Urinary bladder (tissue), 4 donors: ENCODE results near the gene ROR1. TPM values are rescaled to one million over a fixed set of nuclear protein-coding genes. Genes with fewer than 3 reads are reported as not detected.

ENCODE experiments used
- DNase-seq: peaks from one replicate; pipeline ENCODE4 v3.0.0-alpha.2; 2015; ENCODE audit errors: extremely low spot score
- H3K27ac ChIP-seq: one replicate; pipeline ENCODE4 v1.5.1; 2013; ENCODE audit warnings: low read depth, mild to moderate bottlenecking, moderate library complexity
- H3K36me3 ChIP-seq: one replicate; pipeline ENCODE4 v1.6.1; 2013; ENCODE audit warnings: mild to moderate bottlenecking, moderate library complexity; ENCODE audit not compliant: insufficient read depth
- H3K4me1 ChIP-seq: one replicate; pipeline ENCODE4 v1.6.1; 2013; ENCODE audit warnings: mild to moderate bottlenecking, moderate library complexity; ENCODE audit not compliant: insufficient read depth
- H3K4me3 ChIP-seq: one replicate; pipeline ENCODE4 v1.5.1; 2013; ENCODE audit warnings: low read depth, low read length
- WGBS: extraction: QIAGEN DNeasy Blood & Tissue Kit; methylation state at CpG from one replicate; pipeline ENCODE4 v1.1.7; 2013; 5-methylcytosine and 5-hydroxymethylcytosine counted together
- polyA plus RNA-seq: library from polyadenylated mRNA; stranded (reverse); fragments of 200-250 nt; gene quantifications from one replicate; pipeline ENCODE4 v1.2.3, GENCODE V29; 2013
- total RNA-seq: library from RNA; depleted of rRNA; stranded (reverse); fragments of >200 nt; gene quantifications from one replicate; pipeline ENCODE4 v1.2.3, GENCODE V29; 2014
- donor health status: healthy with polysubstance abuse.
- donor health status: healthy.

ROR1 gene
- total and polyA plus RNA-seq, 2 donors, result 5.9 to 33.2 TPM

DNA sequence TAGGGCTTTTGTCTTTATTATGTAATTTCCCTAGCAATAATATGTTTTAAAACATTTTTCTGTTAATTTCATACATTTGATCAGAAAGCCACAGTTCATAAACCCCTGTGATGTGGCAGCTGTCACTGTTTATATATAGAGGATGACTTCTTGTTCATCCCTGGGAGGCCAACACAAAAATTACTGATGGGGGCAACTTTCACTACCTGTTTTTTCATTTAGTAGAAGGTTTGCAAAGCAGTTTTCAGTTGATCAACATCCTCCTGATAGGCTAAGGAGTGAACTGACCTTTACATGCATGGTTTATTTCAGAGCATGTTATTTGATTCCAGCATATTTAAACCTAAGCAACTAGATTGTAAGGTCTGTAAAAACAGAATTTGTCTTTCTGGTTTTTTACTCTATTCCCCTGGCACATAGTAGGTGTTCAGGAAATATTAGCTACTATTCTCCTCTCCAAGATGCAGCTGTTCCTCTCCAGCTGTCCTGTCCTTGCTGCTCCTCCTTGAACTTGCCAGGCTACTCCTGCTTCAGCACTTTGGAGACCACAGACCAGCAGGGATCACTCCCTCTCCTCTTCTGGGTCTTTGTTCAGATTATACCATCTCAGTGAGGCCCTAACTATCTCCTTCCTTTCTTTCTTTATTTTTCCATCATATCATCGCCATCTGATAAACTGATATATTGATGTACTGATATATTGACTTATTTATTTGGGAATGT, 54.7 kb downstream of the ROR1 start:
- Histone ChIP-seq H3K27ac (no peak overlapping the region), H3K36me3 (no peaks in the 10 kb centered on the region), H3K4me1 (no peaks in the 10 kb centered on the region), H3K4me3 (no peak overlapping the region)
- WGBS, result 100% methylated on average over 1 of the region's 1 CpG
- DNase-seq, result no peak

DNA sequence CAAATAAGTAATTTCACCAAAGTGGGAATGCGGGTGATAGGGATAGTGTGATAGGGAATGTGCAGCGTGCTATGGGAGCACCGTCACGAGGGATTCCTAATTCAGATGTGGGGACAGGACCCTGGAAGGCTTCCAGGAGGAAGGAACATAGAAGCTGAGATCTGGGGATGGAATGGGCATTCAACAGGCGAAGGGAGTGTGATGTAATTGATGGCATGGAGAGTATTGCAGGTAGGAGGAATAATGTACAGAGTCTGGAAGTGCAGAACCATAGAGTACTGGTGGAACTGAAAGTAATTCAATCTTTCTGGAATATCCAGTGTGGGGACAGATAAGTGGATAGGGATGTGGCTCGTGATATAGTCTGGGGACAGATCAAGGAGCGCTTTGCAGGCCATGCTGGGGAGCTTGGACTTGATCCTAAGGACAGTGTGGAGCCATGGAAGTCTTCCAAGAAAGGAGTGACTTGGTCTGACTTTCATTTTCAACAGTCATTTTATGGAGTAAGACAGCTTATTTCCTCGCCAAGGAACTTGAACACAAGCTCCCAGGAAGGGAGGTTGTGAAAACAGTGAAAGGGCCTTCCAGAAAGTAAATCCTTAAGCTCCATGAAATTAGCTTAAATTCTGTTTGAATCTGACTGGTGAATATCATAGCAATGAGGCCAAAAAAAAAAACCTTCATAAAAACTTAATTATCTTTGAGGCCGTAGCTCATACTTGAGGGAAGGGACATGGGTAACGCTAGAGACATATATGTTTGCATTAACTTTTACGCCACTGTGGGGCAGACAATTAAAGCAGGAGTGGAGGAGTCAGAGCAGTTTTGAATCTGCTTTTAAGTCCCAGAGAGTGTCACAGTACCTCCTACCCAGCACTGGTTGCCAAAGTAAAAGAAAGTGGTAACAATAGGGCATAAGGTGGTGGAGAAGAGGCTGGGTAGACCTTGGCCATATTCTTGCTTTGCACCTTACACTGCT, 55.8 kb downstream of the ROR1 start:
- WGBS, result 64% methylated on average over 11 of the region's 11 CpGs
- no peak for DNase-seq
- H3K36me3 ChIP-seq, result no peaks in the 10 kb centered on the region
- no peak overlapping the region for H3K4me3 ChIP-seq
- no peak overlapping the region for H3K27ac ChIP-seq
- no peaks in the 10 kb centered on the region for H3K4me1 ChIP-seq

DNA sequence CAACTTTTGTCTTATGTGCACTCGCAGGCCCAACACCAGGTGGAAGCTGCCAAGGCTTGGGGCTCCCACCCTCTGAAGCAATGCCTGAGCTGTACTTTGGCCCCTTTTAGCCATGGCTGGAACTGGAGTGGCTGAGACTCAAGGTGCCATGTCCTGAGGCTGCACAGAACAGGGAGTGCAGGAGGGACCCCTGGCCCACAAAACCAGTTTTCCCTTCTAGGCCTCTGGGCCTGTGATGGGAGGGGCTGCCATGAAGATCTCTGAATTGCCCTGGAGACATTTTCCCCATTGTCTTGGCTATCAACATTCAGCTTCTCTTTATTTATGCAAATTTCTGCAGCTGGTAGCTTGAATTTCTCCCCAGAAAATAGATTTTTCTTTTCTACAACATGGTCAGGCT, 57.6 kb downstream of the ROR1 start:
- no peak for DNase-seq
- Histone ChIP-seq H3K4me1 (no peaks in the 10 kb centered on the region), H3K27ac (no peak overlapping the region), H3K4me3 (no peak overlapping the region), H3K36me3 (no peaks in the 10 kb centered on the region)
- 98% methylated on average over 1 of the region's 1 CpG for whole genome bisulfite sequencing

DNA sequence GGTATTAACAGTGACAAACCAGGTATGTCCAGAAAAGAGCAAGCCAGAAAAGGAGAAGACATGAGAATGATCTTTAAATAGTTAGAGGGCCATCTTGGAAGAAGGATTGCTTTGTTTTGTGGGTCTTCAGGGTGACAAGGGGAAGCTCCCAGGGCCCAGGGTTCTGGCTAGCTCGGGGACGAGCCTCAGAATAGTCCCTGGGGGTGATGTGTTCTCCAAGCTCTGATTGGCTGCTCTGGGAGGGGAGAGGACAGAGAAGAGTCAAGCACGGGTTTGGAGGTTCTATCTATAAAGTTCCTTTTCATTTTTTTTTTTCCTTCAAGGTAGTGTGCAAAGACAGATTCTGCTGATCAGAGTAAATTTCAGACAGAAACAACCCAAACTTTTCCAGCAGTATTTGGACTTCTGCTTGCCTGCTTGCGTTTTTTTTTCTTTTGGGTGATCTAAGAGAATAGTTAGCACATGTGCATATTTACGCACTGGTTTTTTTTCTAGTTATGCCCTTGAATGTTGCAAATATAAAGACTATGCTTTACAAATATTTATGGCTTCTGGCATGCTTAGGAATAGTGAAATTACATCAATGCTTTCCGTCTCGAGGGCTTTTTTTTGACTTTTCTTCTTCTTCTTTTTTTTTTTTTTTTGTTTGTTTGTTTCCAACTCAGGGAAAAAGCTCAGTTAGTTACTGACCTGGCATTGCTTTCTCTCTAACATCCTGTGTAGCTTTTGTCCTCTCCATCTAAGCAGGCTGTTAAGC, 59.7 kb downstream of the ROR1 start:
- no peak for DNase-seq
- WGBS, result 62% methylated on average over 7 of the region's 7 CpGs
- no peak overlapping the region for H3K27ac ChIP-seq
- H3K4me3 ChIP-seq, result no peak overlapping the region
- no peaks in the 10 kb centered on the region for H3K4me1 ChIP-seq
- no peaks in the 10 kb centered on the region for H3K36me3 ChIP-seq

DNA sequence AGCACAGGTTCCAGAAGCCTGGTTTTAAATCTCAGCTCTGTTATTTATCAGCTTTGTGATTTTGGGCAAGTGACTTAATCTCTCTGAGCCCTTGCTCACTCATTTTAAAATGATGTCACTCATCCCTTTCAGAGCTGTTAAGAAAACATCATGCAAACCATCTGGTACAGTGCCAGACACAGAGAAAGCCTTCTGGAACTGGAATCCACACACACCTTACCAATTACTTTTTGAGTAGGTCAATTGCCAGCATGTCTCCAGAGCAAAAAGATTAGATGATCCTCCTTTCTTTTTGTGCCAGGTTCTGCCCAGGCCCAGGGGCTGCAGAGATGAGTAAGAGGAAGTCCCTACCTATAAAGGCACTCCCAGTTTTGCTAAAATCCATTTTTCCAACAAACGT, 61.3 kb downstream of the ROR1 start:
- Histone ChIP-seq H3K4me1 (no peaks in the 10 kb centered on the region), H3K4me3 (no peak overlapping the region), H3K27ac (no peak overlapping the region), H3K36me3 (no peaks in the 10 kb centered on the region)
- WGBS, result 81% methylated on average over 1 of the region's 1 CpG
- no peak for DNase-seq

DNA sequence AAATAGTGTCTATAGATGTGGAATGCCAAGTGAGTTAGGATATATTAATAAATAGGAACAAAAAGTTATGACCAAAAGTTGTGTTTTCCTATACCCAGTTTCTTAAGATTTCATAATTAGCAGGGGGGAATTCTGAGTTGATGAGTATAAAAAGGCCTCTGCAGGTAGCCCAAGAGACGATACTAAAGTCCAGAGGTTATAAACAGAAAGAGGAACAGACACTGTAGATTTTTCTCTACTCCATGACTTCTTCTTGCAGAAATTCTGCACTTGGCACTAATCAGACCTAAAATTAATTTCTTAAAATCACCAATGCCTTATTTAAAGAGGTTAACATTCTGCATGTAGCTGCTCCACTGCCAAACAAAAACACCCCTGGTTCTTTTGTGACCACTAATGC, 62.6 kb downstream of the ROR1 start:
- H3K4me3 ChIP-seq, result no peak overlapping the region
- H3K27ac ChIP-seq, result no peak overlapping the region
- no peaks in the 10 kb centered on the region for H3K4me1 ChIP-seq
- DNase-seq, result no peak
- H3K36me3 ChIP-seq, result no peaks in the 10 kb centered on the region
- WGBS, result 93% methylated on average over 1 of the region's 1 CpG

DNA sequence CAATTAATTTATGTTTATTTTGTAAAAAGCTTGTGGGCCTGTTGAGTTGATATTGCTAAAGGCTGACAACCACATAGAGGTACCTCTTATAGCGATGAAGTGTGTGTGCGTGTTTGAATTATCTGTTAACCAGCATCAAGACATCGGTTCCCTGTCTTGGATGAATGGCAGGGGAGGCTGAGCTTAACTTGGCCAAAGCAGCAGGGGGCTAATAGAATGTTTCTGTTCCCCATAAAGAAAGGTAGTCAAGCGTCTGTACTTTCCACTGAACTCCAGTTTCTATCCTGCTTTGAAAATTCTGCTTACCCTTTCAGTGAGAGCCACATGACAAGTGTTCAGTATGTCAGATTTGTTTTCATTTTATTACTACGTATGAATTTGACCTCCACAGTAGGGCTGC, 63.0 kb downstream of the ROR1 start:
- no peak overlapping the region for H3K4me3 ChIP-seq
- WGBS, result 88% methylated on average over 5 of the region's 5 CpGs
- H3K4me1 ChIP-seq, result no peaks in the 10 kb centered on the region
- DNase-seq, result no peak
- H3K27ac ChIP-seq, result no peak overlapping the region
- H3K36me3 ChIP-seq, result no peaks in the 10 kb centered on the region

DNA sequence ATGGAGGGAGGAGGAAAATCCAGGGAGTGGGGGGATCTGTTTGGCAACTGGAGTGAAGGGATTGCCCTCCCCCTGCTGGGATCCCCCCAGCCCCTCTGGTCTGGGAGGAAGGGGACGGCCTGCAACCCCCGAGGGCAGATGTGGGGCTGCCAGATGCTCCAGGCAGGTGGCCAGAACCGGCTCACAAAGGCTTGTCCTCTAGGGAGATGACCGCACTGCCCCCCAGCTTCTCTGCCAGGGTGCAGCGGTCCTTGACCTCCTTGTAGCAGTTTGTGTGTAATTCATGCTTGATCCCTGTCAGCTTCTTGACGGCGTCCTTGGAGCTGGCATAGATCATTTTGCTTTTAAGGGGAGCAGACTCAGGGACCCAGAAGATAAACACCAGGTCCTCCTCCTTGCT, 69.2 kb downstream of the ROR1 start:
- no peak overlapping the region for H3K4me3 ChIP-seq
- H3K27ac ChIP-seq, result no peak overlapping the region
- H3K4me1 ChIP-seq, result no peaks in the 10 kb centered on the region
- no peaks in the 10 kb centered on the region for H3K36me3 ChIP-seq
- WGBS, result 75% methylated on average over 7 of the region's 7 CpGs
- no peak for DNase-seq

DNA sequence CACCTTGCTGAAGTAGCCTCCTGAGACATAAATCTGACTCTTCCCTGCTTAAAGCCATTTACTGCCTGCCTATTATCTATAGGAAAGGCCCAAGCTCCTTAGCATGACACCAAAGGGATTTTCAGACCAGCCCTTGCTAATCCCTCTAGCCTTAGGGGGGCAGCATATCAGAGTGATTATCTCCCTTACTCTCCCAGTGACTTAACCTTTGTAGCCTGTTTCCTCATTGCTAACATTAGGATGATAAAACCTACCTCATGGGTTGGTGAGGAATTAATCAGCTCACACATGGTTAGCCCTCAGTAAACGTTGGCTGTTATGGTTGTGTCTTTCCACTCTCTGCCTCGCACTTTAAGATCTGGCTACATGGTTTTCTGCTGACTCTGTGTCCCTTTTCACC, 70.1 kb downstream of the ROR1 start:
- 81% methylated on average over 2 of the region's 2 CpGs for WGBS
- H3K27ac ChIP-seq, result no peak overlapping the region
- no peaks in the 10 kb centered on the region for H3K4me1 ChIP-seq
- no peak for DNase-seq
- H3K36me3 ChIP-seq, result no peaks in the 10 kb centered on the region
- no peak overlapping the region for H3K4me3 ChIP-seq

DNA sequence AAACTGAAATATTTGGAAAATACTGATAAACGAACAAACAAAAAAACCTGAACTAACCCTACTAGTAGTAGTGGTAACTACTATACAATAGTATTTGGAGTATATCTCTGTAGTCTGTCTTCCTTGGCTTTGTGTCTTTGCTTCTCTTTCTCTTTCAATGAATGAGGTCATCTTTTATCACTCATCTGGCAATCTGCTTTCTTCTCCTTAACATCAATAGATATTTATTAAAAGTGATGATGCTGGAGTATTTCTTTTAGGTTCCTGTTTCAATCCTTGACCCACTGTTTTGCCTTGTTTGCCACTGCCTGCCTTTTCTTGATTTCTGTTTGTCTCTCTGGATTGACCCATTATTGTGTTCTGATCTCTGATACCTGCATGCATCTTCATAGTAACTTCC, 71.5 kb downstream of the ROR1 start:
- no peak overlapping the region for H3K4me3 ChIP-seq
- no peak for DNase-seq
- WGBS, result 89% methylated on average over 1 of the region's 1 CpG
- H3K27ac ChIP-seq, result no peak overlapping the region
- H3K36me3 ChIP-seq, result no peaks in the 10 kb centered on the region
- no peaks in the 10 kb centered on the region for H3K4me1 ChIP-seq

DNA sequence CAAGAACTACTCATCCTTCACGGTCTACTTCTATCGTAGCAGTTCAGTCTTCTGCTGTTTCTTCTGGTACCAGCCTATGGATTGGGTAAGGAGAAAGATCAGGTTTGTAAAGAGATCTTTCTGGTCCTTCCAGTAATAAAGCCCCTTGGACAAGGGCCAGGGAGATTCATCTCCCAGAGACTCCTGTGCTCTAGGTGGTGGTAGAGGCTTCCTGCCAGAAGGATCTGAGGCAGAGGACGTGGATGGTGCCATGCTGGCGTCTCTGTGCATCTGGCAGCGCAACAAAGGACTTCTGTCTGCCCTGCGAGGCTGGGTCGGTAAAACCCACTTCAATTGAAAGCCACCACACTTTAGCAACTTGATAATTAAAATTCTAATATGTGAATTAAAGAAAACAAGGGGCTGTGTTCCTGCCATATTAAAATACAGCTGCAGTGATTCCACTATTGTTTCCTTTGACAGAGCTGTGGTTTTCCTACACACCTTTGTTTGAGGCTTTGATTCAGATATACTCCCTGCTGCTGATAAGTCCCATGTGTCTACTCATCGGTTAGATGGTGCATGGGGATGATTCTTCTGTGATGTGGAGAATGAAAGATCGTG, 73.6 kb downstream of the ROR1 start:
- no peaks in the 10 kb centered on the region for H3K36me3 ChIP-seq
- no peak overlapping the region for H3K4me3 ChIP-seq
- WGBS, result 94% methylated on average over 9 of the region's 9 CpGs
- DNase-seq, result no peak
- H3K4me1 ChIP-seq, result no peaks in the 10 kb centered on the region
- no peak overlapping the region for H3K27ac ChIP-seq

DNA sequence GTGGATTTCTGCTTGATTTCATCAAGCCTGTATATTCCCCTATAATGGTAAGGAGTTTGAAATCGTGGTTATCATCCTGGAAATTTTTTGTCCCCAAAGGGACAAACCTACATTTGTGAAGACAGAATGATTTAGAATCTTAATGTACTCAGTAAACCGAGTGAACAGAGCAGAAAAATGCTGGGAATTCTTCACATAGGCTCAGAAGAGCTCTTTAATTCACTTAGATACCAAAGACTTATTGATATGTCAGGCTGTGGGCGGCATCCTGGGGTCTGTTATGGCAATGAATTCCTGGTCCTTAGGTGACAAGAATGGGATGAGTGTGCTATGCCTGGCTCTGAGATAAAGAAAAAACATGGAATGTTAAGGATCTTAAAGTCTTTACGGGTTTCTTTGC, 74.9 kb downstream of the ROR1 start:
- Histone ChIP-seq H3K27ac (no peak overlapping the region), H3K4me1 (no peaks in the 10 kb centered on the region), H3K36me3 (no peaks in the 10 kb centered on the region), H3K4me3 (no peak overlapping the region)
- no peak for DNase-seq
- 73% methylated on average over 4 of the region's 4 CpGs for WGBS

DNA sequence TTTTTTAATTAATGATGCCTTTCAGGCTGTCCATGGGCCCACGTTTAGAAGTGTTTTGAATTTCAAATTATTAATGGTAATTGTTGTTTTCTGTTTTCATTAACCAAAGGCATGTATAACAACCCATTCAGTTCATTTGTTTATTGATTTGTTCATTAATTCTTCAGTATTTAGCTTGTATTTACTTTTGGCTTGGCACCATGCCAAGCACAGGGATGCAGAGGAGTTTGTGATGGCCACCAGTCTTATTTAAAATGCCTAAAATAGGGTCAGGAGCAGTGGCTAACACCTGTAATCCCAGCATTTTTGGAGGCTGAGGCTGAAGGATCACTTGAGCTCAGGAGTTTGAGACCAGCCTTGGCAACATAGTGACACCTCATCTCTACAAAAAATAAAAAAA, 75.3 kb downstream of the ROR1 start:
- no peak for DNase-seq
- WGBS, result 78% methylated on average over 1 of the region's 1 CpG
- Histone ChIP-seq H3K36me3 (no peaks in the 10 kb centered on the region), H3K4me1 (no peaks in the 10 kb centered on the region), H3K27ac (no peak overlapping the region), H3K4me3 (no peak overlapping the region)
